ENCODE results near the gene HRH2.

Gene HRH2

DNA sequence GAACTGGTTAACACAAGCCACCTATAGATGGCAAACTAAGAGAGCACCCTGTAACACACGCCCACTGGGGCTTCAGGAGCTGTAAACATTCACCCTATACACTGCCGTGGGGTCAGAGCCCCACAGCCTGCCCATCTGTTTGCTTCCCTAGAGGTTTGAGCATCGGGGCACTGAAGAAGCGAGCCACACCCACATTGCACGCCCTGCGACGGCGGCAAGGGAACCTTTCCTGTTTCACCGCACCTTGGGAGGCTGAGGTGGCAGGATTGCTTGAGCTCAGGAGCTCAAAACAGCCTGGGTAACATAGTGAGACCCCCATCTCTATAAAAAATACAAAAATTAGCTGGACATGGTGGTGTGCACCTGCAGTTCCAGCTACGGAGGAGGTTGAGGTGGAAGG lies 76.6 kb downstream of the HRH2 start:
- Histone ChIP-seq H3K9ac (ENCODE audit: insufficient read length) (no peak overlapping the region), H3K36me3 (ENCODE audit: insufficient read depth, low read length) (no peaks in the 10 kb centered on the region), H3K4me3 (no peak overlapping the region), H3K9me3 (ENCODE audit: low read depth, low read length) (no peaks in the 10 kb centered on the region), H3K27ac (no peak overlapping the region)
- TF ChIP-seq FOXP2 (optimal IDR thresholded peaks at IDR 0.05; ENCODE audit: control extremely low read depth, extremely low read length, insufficient read depth) (no peak), POLR2AphosphoS5 (IDR thresholded peaks at IDR 0.05; ENCODE audit: borderline replicate concordance, low read depth, low read length) (no peak), EZH2 (IDR thresholded peaks at IDR 0.05) (no peak)
- DNase-seq (ENCODE audit: low read depth, low spot score): no peak

GRCh38 chr5:175735701-175736100 lies 77.8 kb downstream of the HRH2 start:
- Histone ChIP-seq H3K9me3 (ENCODE audit: low read depth, low read length) (no peaks in the 10 kb centered on the region), H3K9ac (ENCODE audit: insufficient read length) (no peak overlapping the region), H3K36me3 (ENCODE audit: insufficient read depth, low read length) (no peaks in the 10 kb centered on the region), H3K27ac (no peak overlapping the region), H3K4me3 (no peak overlapping the region)
- DNase-seq (ENCODE audit: low read depth, low spot score): no peak
- TF ChIP-seq EZH2 (IDR thresholded peaks at IDR 0.05) (no peak), FOXP2 (optimal IDR thresholded peaks at IDR 0.05; ENCODE audit: control extremely low read depth, extremely low read length, insufficient read depth) (no peak), POLR2AphosphoS5 (IDR thresholded peaks at IDR 0.05; ENCODE audit: borderline replicate concordance, low read depth, low read length) (no peak)

DNA sequence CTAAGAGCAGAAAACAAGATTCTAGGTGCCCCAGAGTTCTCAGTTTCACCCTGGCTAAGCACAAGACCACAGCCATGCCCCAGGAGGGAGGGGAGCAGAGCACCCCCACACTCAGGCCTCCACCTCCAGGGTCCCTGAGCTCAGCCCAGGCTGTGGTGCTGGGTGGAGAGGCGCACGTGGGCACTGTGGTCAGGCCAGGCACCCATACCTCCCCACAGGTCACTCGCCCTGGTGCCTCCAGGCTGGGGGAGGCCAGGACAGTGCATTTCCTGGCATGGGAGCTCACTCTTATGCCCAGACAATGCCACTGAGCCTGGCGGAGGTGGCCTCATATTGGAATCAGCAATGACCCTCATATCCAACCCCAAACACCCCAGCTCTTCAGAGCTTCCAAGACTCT lies 78.8 kb downstream of the HRH2 start:
- Histone ChIP-seq H3K27ac (no peak overlapping the region), H3K36me3 (ENCODE audit: insufficient read depth, low read length) (no peaks in the 10 kb centered on the region), H3K4me3 (no peak overlapping the region), H3K9ac (ENCODE audit: insufficient read length) (no peak overlapping the region), H3K9me3 (ENCODE audit: low read depth, low read length) (no peaks in the 10 kb centered on the region)
- DNase-seq (ENCODE audit: low read depth, low spot score): no peak
- TF ChIP-seq FOXP2 (optimal IDR thresholded peaks at IDR 0.05; ENCODE audit: control extremely low read depth, extremely low read length, insufficient read depth) (no peak), POLR2AphosphoS5 (IDR thresholded peaks at IDR 0.05; ENCODE audit: borderline replicate concordance, low read depth, low read length) (no peak), EZH2 (IDR thresholded peaks at IDR 0.05) (no peak)

DNA sequence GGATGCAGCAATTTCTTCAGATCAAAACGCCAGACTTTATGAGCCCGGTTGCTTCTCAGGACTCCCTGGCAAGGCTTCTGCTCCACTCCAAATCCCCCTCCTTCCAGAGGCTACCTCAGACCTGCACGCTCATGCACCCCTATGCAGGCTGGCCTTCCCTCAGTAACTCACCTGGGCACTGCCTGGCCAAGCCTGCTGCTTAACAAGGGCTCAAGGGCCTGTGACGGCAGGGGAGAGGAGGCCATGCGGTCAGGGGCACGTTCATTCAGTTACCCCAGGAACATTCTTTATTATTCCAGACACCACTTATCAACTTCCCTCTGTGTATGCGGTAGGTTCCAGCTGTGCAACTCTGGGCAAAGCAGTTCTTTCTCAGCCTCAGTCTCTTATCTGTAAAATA lies 79.6 kb downstream of the HRH2 start:
- no peak overlapping the region for H3K27ac ChIP-seq
- H3K9me3 ChIP-seq (ENCODE audit: low read depth, low read length): no peaks in the 10 kb centered on the region
- no peak for DNase-seq (ENCODE audit: low read depth, low spot score)
- no peak overlapping the region for H3K4me3 ChIP-seq
- H3K36me3 ChIP-seq (ENCODE audit: insufficient read depth, low read length): no peaks in the 10 kb centered on the region
- H3K9ac ChIP-seq (ENCODE audit: insufficient read length): no peak overlapping the region
- no peak for TF ChIP-seq EZH2 (IDR thresholded peaks at IDR 0.05)
- no peak for TF ChIP-seq POLR2AphosphoS5 (IDR thresholded peaks at IDR 0.05; ENCODE audit: borderline replicate concordance, low read depth, low read length)
- no peak for TF ChIP-seq FOXP2 (optimal IDR thresholded peaks at IDR 0.05; ENCODE audit: control extremely low read depth, extremely low read length, insufficient read depth)

DNA sequence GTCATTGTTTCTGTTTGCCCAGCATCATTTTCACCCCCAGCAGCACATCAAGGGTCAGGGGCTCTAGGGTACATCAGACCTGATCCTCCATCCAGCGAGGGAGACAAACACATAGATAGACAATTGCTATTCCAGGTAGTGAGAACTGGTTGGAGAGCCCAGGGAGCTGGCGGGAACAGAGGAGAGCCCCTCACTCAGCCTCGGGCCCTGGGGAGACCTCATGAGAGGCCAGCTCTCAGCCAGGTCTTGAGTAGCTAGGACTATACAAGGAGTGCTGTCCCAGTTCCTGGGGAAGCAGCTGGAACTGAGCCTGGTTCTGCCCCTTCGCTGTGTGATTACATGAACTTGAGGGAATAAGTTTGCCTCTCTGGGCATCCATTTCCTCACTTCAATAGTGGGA lies 80.3 kb downstream of the HRH2 start:
- DNase-seq (ENCODE audit: low read depth, low spot score): no peak
- H3K9me3 ChIP-seq (ENCODE audit: low read depth, low read length): no peaks in the 10 kb centered on the region
- H3K27ac ChIP-seq: no peak overlapping the region
- no peak overlapping the region for H3K9ac ChIP-seq (ENCODE audit: insufficient read length)
- TF ChIP-seq FOXP2 (optimal IDR thresholded peaks at IDR 0.05; ENCODE audit: control extremely low read depth, extremely low read length, insufficient read depth) (no peak), EZH2 (IDR thresholded peaks at IDR 0.05) (no peak), POLR2AphosphoS5 (IDR thresholded peaks at IDR 0.05; ENCODE audit: borderline replicate concordance, low read depth, low read length) (no peak)
- H3K36me3 ChIP-seq (ENCODE audit: insufficient read depth, low read length): no peaks in the 10 kb centered on the region
- no peak overlapping the region for H3K4me3 ChIP-seq

DNA sequence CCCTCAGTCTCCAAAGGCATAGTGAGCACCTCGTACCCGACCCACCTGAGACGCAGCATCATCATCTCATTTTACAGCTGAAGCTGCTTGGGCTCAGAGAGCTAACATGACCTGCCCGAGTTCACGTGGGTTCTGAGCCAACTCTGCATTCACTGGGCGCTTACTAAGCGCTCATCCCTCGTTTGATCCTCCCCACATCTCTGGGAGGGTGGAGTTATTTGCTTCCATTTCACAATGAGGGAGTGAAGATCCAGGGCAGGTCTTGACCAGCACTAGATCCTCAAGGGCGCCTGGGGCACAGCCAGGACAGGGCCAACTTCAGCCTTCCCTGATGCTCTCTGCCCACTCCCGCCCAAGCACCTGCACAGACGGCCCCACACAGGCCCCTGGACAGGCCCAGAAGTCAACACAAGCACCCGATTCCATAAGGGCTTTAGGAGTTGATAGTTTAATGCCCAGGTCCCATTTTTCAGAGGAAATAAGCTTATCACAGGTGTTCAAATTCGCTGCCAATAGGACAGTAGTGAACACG lies 80.8 kb downstream of the HRH2 start:
- Histone ChIP-seq H3K27ac (no peak overlapping the region), H3K9ac (ENCODE audit: insufficient read length) (no peak overlapping the region), H3K9me3 (ENCODE audit: low read depth, low read length) (no peaks in the 10 kb centered on the region), H3K36me3 (ENCODE audit: insufficient read depth, low read length) (no peaks in the 10 kb centered on the region), H3K4me3 (no peak overlapping the region)
- no peak for DNase-seq (ENCODE audit: low read depth, low spot score)
- no peak for TF ChIP-seq EZH2 (IDR thresholded peaks at IDR 0.05)

DNA sequence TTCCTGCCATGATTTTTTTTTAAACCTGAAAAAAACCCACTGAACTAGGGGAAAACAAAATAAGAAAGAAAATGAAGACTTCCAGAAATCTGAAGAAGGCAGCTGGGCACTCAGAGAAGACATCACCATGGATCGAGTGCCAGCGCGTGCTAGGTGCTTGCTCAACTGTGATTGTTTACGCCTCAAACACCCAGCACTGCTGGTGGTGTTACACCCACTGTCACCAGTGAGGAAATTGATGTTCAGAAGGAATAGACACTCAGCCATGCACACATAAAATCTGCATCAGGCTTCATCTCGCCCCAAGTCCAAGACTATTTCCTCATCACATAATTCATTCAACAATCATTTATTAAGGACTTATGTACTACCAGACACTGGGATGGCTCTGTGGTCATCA lies 82.1 kb downstream of the HRH2 start:
- no peak for DNase-seq (ENCODE audit: low read depth, low spot score)
- Histone ChIP-seq H3K4me3 (no peak overlapping the region), H3K9me3 (ENCODE audit: low read depth, low read length) (no peaks in the 10 kb centered on the region), H3K9ac (ENCODE audit: insufficient read length) (no peak overlapping the region), H3K36me3 (ENCODE audit: insufficient read depth, low read length) (no peaks in the 10 kb centered on the region), H3K27ac (no peak overlapping the region)
- TF ChIP-seq POLR2AphosphoS5 (IDR thresholded peaks at IDR 0.05; ENCODE audit: borderline replicate concordance, low read depth, low read length) (no peak), EZH2 (IDR thresholded peaks at IDR 0.05) (no peak), FOXP2 (optimal IDR thresholded peaks at IDR 0.05; ENCODE audit: control extremely low read depth, extremely low read length, insufficient read depth) (no peak)

GRCh38 chr5:175741556-175741955 lies 83.7 kb downstream of the HRH2 start:
- no peak overlapping the region for H3K27ac ChIP-seq
- H3K36me3 ChIP-seq (ENCODE audit: insufficient read depth, low read length): no peaks in the 10 kb centered on the region
- TF ChIP-seq EZH2 (IDR thresholded peaks at IDR 0.05) (no peak), POLR2AphosphoS5 (IDR thresholded peaks at IDR 0.05; ENCODE audit: borderline replicate concordance, low read depth, low read length) (no peak), FOXP2 (optimal IDR thresholded peaks at IDR 0.05; ENCODE audit: control extremely low read depth, extremely low read length, insufficient read depth) (no peak)
- H3K9ac ChIP-seq (ENCODE audit: insufficient read length): no peak overlapping the region
- no peaks in the 10 kb centered on the region for H3K9me3 ChIP-seq (ENCODE audit: low read depth, low read length)
- DNase-seq (ENCODE audit: low read depth, low spot score): no peak
- no peak overlapping the region for H3K4me3 ChIP-seq

GRCh38 chr5:175742290-175742994 lies 84.6 kb downstream of the HRH2 start:
- Histone ChIP-seq H3K4me3 (no peak overlapping the region), H3K9ac (ENCODE audit: insufficient read length) (no peak overlapping the region), H3K9me3 (ENCODE audit: low read depth, low read length) (no peaks in the 10 kb centered on the region), H3K36me3 (ENCODE audit: insufficient read depth, low read length) (no peaks in the 10 kb centered on the region), H3K27ac (no peak overlapping the region)
- no peak for TF ChIP-seq POLR2AphosphoS5 (IDR thresholded peaks at IDR 0.05; ENCODE audit: borderline replicate concordance, low read depth, low read length)
- no peak for TF ChIP-seq FOXP2 (optimal IDR thresholded peaks at IDR 0.05; ENCODE audit: control extremely low read depth, extremely low read length, insufficient read depth)
- no peak for TF ChIP-seq EZH2 (IDR thresholded peaks at IDR 0.05)
- no peak for DNase-seq (ENCODE audit: low read depth, low spot score)

Data from SK-N-MC (cell line).